Dedifferentiated amniotic fluid mesenchymal stem cell (primary cell): Measurements from ENCODE around the gene LRIG1.
A peak's percentile ranks its signal among the peaks of the same experiment; 100 is the strongest.

Source experiments
- DNase-seq: peaks from one replicate; pipeline ENCODE4 v3.0.0-alpha.2; 2016; ENCODE audit errors: extremely low spot score

LRIG1 gene

GRCh38 chr3:66403323-66403990 is 97.4 kb downstream of the LRIG1 start:
- no peak for DNase-seq

- no peak for DNase-seq
Observed at GRCh38 chr3:66402596-66403290, 98.1 kb downstream of the LRIG1 start.

- no peak for DNase-seq
Observed at GRCh38 chr3:66401675-66402491, 98.9 kb downstream of the LRIG1 start.

DNA sequence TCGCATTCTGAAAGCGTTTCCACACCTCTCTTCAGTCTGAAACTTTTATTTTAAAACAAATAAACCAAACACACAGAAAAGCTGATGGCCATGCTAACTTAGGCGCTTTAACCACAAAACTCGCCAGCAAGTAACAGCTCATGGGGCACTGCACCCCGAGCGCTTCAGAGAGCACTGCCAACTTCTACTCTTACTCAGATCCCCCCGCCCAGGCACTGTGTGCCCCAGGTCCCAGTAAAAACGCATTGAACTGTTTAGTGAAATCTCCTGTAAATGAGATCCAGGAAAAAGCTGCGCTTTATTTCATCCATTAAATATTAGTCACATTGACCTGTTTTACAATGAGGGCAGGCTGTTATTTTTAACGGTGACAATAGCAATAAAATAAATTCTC is 99.7 kb downstream of the LRIG1 start:
- DNase-seq = no peak

- no peak for DNase-seq
Observed at GRCh38 chr3:66400411-66401156, 100.2 kb downstream of the LRIG1 start.

DNA sequence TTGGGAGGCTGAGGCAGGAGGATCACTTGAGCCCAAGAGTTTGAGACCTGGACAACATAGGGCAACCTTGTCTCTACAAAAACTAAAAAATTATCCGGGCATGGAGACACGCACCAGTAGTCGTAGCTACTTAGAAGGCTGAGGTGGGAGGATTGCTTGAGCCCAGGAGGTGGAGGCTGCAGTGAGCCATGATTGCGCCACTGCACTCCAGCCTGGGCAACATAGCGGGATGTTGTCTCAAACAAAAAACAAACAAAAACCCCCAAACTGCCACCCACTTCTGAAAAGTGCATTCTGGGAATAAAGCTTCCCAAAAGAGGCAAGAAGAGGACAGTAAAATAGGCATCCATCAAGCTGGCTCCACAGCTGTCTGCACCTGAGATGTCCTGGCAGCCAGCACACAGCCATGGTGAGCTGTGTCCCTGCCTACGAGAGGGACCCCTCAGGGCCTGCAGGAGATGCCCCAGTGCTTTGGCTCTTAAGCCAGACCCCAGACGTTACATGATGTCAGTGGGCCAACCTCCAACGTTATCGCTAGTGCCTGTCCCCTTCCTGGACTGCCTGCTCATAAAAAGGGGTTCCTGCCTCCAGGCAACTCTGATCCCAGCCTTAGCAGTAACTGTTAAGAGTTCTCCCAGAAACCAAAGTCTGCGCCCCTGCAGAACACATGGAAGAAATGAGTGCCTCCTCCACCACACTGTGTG is 101.1 kb downstream of the LRIG1 start:
- no peak for DNase-seq

DNA sequence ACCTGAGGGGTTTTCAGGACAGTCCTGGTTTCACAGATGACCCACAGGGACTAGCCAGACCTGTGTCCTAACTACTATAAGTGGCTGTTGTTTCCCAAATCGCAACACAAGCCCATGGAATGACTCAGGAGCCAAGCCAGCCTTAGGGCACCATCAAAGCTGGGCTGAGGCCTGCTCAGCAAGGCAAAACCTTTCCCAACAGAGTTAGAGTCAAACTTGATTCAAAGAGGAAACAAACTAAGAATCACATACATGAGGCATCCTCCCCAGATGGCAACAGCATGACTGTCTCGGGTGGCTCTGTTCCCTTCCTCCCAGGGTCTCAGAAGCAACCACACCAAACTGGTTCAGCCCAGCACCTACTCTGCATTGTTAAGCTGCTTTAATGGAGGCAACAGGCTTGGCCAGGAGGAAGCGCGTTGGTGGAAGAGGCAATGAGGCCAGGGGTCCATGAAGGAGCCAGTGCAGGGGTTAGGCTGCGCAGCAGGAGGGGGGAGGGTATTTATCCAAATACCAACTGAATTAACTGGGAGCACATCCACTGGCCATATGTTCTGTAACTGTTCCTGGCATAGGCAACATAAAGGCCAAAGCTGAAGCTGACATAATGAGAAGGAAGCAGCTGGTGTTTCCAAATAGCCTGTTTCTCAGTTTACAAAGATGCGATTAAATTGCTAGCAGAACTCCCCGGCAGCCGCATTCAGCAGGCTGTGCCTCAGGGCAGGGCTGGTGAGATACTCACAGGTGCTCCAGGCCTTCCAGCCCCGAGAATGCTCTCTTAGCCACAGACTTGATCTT is 102.4 kb downstream of the LRIG1 start:
- no peak for DNase-seq

- DNase-seq = no peak
Observed at GRCh38 chr3:66397745-66398144, 103.1 kb downstream of the LRIG1 start.

GRCh38 chr3:66396888-66397287 is 103.9 kb downstream of the LRIG1 start:
- DNase-seq = no peak

GRCh38 chr3:66396161-66396760 is 104.6 kb downstream of the LRIG1 start:
- DNase-seq = no peak

DNA sequence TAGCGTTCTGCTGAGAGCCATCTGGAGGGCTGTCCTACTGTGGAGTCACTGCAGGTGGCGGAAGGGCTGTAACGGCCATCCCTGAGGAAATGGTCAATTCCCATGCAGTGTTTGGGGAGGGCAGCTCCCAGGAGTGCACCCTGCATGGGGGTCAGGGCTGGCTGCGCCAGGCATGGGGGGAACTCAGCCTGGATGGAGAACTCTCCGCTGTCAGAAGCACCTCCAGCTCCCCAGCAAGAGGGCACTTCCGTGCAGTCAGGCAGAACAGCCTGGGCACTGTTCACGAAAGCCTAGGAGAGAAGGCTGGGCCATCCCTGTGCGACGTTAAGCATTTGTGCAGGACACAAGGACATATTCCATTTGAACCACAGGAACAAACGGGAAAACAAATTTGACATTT is 105.2 kb downstream of the LRIG1 start:
- no peak for DNase-seq

DNA sequence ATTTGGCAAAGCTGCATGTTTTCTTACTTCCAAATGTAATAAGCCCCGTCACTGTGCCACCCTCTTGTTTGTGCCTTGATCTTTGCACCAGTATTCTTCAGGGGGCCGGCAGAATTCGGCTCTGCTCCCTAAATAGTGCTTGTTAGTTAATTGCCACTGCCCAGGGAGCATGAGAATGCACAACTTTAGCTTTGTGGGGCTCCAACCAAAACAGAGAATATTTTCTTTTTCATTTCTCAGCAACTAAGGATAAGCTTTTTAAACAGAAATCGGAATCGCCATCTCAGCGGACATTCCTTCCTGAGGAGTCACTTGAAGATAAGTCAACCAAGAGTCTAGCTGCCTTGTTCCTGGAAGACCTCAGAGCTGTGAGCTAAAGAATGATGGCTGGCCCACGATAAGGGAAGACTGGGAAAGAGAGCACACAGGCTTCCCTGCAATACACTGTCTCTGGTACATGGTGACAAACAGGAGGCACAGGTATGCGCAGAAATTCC is 106.0 kb downstream of the LRIG1 start:
- DNase-seq = peak; percentile 40

DNA sequence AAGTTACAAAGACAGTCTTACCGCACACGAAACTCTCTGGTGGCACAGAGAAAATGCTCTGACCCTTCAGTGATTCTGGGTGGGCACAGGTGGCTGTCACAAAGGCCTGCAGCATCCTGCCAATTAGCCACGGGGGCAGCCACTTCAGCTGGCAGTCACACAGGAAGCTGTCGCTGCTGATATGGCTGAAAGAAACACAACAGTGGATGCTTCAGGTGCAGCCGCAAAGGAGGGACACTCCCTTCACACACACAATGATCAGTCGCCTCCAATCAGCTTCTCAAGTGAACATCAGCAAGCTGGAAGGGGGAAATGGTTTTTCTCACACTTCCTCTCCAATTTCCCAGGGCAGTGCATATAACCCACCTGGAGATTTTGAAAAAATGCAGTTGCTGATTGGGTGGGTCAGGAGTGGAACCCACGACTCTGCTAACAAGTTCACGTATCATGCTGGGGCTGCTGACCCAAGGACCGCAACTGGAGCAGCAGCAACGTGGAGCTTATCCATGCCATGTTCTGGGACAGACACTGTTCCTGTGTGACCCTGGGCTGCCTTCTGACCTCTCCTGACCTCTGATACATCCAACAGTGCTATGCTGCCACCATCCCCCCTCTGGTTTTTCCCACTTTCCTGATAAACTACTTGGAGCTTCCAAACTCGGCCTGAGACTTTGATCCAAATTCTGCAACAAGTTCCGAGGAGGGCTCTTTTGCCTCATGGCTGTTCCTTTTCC is 106.6 kb downstream of the LRIG1 start:
- no peak for DNase-seq

- DNase-seq = no peak
Observed at GRCh38 chr3:66393333-66394005, 107.4 kb downstream of the LRIG1 start.

GRCh38 chr3:66392966-66393332 is 107.9 kb downstream of the LRIG1 start:
- DNase-seq = no peak

DNA sequence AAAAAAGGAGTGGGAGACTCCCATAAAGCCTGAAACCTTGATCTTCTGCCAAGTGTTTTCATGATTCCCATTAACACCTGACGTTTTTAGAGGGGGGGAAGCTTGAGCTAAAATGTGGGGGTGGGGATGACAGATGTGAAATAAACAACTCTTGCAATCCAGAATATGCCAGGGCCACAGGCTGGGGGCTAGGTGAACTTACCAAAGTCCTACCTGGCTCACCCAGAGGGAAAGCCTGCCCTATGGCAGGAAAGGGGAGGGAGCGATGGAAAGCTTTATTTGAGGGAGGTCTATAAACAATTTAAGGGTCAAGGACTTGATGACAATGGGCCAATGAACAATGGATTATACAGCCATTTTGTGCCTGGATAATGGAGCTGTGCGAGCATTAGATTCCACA is 108.3 kb downstream of the LRIG1 start:
- no peak for DNase-seq

GRCh38 chr3:66390013-66390412 is 110.8 kb downstream of the LRIG1 start:
- DNase-seq = no peak

DNA sequence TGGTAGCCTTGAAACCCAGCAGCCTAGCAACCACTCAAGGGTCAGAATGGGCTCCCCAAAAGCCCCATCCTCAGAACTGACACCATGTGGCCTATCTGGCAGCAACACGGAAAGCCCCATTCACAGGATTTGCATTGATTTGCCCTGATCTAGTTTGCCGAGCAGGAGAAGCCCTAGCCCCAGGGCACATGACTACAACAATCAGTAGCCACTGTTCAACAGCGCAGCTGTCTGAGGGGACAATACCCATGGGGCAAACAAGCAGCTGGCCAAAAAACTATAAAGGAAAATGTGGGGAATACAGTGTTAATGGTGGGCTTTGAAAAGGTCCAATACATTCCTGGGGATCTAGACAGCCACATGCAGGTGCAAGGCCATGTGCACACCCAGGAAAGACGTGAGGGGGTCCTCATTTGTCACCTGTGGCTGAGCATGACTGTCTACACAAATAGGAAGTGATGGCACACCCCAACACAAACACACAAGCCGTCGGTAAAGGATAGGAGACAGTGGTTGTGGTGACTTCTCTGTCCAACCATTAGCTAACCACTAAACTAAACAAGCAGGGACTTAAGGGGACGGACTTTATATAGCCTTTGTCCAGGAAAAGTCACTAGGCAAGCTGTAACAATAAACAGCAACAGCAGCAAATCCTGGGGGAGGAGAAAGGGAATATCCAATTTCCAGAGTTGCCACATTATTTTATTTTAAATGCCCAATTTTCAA is 113.7 kb downstream of the LRIG1 start:
- DNase-seq = no peak
